Activated CD8-positive, alpha-beta memory T cell treated with anti-CD3 and anti-CD28 coated beads, Interleukin-2, amount 50 U/mL, for 24 hours (primary cell): ENCODE data around the gene SYTL3.
"Not testable (repeated sequence)": the region's sequence is repeated elsewhere in the genome, so short reads cannot be mapped to it uniquely, and the experiment has no call there.

ENCODE experiments used
- DNase-seq: peaks from one replicate; pipeline ENCODE4 v3.0.0-alpha.2; 2020; ENCODE audit errors: extremely low read depth

Gene SYTL3

DNA sequence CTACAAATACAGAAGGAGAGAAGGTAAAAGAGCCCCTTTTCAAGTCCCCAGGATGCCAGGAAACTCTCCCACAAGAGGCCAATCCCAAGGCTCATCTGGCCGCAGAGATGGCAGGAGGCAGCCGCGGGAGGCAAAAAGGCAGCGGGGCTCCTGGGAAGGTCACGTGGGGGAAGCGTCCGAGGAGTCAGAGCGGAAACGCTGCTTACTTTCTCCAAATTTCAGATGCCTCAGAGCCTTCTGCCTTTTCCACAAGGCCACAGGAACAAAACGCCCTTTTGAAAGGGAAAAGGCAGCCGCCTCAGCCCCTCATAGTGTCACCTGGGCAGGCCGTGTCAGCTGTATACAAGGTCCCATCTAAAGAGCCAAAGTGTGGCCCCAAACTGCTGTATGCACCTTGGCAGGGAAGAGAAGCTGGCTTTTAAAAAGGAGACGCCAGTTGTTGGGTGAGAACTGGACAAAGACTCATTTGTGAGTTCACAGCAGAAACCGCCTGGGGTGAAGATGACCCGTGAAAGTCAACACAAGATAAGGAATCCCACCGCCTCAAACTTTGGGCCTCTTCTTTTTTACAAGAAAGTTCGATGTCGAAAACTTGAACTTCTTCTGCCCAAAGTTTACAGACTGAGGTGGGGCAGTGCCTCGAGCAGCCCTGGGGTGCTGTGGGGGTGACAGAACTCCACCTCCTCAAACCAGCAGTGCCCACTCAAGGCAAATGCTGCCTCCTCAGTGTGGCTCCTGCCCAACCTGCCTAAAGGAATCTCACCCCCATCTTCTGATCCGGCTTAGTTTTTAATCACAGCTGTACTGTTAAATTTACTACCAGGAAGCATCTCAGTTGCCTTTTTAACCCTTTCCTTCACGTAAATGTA is 124.0 kb downstream of the SYTL3 start:
- no peak for DNase-seq

DNA sequence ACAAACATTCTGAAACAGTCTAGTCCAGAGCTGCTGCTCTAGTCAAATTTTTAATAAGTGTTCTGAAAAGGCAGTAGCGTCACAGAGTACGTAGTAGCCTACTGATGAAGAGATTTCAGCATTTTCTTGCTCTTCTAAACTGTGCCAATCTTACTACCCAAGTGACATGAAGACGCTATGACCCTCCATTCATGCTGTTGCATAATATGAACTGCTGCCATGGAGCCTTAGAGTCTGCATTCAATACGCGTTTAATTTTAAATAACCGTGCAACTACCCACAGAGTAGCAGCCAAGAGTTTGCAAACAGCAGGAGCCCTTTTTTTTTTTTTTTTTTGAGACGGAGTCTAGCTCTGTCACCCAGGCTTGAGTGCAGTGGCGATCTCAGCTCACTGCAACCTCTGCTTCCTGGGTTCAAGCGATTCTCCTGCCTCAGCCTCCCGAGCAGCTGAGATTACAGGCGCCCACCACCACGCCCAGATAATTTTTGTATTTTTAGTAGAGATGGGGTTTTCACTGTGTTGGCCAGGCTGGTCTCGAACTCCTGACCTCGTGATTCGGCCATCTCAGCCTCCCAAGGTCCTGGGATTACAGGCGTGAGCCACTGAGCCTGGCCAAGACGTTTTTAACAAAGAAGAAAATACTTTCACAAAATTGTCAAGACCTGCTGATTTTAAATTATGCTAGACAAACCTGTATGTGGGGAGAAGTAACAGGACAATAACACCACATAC is 125.0 kb downstream of the SYTL3 start:
- DNase-seq, result no peak

DNA sequence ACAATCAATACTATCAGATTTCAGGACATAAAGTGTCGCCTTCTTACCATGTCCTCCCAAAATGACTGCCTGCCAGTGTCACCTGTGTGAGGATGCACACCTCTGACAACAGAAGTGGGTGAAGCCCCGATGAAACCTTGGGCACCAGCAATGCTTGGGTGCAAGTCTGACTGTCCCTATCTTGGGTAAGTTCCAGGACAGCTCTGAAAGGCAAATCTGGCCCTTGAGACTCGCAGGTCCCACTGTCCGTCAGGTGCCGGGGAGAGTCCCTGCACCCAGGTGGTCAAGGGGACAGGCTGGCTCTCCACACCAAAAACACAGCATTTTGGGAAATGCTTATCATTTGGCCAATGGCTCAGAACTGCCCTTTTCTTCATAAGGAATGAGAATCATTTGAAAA is 126.0 kb downstream of the SYTL3 start:
- no peak for DNase-seq

DNA sequence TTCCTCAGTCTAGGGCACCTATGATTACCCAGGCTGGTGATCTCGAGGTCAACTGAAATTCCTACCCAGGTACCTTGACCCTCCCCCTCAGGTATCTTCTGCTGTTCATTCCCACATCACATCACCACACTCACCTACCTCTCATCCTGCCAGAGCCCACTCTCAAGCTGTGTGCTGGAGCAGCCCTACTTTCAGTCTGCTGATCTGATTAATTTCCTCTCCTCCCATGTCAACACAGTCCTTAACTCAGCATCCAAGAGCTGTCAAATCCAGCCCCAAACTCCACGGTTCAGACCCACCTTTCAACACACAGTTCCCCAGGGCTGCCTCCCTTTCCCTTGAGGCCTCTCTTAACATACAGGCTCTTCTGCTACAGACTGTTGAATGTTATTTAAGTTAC is 126.9 kb downstream of the SYTL3 start:
- no peak for DNase-seq

DNA sequence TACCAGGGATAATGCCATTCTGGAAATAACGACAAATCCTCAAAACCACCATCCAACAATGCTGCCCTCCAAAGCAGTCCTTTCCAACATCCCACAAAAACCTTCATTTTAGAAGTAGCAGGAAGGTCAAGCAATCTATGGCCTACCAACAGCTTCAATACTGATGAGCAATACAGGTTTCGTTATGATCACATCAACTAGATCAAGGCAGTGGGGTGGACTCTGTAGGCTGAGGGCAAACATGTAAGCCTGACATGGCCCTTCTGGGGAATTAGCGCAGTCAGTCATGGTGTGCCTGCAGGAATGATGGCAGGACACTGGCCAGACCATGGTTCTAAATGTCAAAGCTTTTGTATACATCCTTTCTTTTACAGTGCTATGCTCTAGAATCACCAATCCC is 127.7 kb downstream of the SYTL3 start:
- DNase-seq, result no peak

DNA sequence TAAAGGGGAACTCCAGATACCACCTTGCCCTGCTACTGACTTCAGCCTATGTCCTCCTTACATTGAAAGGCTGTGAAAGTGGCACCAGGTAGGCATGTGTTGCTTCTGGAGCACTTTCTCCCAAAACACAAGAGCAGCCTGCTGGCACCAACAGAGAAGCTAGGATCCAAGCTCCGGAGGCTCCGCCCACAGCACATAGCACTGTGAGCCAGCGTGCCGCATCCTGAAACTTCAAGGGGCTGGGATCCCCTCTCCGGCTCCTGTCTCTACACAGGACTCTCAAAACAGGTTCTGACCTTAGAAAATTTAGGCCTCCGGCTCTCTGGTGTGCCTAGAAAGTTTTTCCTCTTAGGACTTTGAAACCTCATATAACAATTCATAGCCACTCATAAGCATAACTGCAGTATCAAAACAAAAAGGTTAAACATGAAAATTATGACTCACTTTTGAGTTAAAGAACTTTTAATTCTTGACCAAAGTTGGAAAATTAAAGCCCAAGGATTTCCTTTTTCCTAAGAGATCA is 128.2 kb downstream of the SYTL3 start:
- DNase-seq, result no peak

DNA sequence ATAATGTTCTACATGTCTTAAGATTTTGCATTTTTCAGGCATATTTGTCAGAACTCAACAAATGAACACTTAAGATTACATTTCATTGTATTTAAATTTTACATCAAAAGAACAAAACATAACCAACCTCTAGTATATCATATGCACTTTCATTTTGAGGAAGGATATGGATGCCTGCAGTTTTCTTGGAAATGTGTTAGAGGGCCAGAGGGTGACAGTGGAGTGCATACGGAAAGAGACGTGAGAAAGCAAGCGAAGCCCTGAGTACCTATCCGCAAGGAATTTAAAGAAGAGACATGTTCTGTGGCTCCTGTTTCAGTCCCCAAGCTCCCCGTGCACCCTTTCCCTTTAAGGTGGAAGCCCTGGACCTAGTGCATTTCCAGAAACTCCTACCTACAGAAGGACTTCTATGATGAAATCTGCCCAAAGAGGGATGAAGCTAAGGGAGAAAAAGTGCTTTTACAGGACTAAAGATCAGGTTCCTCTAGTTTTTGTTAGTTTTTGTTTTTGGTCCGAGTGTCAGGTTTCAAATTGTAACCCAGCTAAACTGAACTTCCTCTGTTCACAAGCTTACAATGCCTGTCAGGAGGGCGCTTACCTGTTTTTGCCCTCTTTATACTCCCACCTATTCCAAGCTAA is 130.5 kb downstream of the SYTL3 start:
- no peak for DNase-seq

DNA sequence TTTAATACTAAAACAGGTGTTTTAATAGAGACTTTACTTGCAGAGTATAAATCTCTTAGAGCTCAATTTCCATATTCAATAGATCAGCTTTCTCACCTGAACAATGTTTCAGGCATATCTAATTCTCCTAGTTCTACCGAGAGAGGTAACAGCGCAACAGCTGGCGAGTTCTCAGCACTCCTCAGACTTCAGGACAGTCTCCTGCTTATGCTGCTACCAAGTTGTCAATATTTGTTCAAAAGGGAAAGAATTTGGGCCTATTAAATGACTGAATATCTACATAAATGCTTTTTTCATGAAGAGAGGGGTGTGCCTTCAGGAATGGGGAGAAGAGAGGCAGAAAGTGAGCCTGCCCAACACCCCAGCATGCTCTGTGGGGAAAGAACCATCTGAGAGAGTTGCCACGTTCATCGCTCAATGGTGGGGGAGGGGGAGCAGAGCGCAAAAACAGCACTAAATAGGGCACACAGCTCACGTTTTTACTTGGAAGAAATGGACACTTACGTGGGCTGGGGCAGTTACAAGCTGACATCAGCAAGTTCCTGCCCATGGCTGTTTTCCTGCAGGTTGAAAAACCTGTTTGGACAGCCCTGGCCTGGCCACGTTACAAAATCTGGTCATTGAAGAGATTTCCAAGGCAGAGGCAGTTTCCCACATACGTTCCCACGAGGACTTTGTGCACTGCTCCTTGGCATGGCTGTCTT is 131.3 kb downstream of the SYTL3 start:
- DNase-seq, result no peak

DNA sequence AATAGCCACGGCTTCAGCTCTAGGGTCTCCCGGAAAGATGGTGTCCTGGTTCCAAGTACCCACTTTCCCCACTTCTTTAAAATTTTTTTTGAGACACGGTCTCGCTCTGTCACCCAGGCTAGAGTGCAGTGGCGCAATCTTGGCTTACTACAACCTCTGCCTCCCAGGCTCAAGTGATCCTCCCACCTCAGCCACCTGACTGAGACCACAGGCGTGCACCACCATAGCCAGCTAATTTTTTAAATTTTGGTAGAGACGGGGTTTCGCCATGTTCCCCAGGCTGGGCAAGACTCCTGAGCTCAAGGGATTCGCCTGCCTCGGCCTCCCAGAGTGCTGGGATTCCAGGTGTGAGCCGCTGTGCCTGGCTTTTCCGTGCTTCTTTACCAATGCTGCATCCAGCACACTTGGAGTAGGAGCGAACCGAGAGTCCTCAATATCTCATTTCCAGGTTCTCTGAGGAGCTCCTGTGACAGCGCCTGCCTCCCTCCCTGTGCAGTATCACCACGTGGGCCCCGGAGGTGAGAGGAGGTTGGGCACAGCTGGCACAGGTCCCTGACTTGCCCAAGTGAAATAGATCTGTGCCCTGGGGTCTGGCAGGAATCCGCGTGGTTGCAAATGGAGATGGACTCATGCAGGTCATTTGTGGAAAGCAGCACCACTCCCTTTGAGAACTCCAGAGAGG is 132.0 kb downstream of the SYTL3 start:
- no peak for DNase-seq

DNA sequence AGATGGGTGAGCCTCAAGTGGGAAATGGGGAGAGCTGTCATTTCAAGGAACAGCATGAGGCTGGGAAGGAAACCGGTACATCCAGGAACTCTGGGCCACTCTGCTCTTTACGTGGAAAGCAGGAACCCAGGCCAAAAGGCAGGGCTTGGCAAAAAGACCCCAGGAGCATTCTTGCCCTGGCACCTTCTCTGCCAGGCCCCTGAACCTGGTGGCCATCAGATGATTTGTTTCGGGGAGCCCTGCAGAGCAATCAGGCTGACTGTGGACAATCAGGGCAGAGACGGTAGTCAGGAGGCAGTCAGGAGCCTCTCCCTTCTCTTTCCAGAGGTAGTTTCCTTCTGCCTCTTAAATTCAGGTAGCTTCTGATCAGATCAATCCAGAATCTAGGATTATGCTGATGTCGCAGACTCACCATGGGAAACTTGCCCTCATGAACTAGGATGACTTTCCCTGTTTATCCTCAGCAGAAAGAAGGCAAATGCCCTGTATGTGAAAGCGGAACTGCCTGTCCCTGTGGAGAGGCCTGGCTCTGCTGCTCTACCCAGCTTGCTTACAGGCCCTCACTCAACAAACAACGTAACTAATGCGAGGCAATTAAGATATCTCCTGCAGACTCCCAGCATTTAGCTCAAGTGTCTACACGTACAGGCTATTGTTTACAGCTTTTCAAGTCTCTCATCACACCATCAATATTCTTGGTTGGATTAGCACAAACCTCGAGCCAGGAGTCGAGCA is 132.7 kb downstream of the SYTL3 start:
- DNase-seq, result no peak

DNA sequence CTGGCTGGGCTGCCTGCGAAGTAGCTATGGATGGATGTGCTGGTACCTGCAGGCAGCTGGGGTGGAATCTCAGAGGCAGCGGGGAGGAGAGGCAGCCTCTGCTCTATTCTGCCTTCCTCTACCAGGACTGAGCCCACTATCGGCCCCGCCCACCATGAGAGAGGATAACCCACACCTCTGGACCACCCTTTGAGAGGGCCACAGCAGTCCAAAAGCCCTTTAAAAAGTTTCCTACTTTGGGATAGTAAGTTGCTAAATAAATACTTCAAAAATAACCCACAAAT is 133.3 kb downstream of the SYTL3 start:
- no peak for DNase-seq

DNA sequence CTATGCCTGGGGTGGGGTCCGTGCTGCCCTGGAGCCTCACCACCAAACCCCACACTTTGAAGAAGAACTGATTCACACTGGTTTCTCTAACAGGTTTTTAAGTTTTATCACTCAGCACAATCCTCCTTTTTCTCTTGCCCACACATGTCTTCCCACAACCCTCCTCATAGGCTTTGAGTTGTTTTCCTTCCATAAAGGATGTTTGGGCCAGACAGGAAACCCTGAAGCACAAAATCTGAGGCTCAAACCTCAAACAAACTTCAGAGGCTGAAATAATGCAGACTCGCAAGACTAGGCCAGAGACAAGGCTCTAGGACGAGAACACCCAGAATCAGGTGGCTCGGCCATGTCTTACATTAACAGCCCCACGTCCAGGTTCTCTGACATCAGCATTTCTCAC is 134.0 kb downstream of the SYTL3 start:
- no peak for DNase-seq

DNA sequence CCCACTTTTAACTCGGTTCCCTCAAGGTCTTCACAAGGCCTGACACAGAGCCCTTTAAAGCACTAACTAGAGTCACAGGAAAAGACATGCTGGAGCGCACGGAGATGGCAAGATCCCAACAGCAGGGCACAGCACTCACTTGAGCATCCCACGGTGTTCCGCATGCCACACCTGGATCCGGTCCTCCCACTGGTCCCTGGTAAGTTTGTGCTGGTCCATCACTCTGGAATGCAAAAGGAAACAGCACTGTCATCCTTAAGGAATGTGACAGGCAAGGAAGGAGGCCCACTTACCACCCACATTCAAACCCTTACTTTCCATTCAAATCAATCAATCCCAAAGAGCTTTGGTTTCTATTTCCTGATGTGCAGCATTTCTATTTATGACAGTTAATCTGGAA is 134.7 kb downstream of the SYTL3 start:
- DNase-seq, result no peak

DNA sequence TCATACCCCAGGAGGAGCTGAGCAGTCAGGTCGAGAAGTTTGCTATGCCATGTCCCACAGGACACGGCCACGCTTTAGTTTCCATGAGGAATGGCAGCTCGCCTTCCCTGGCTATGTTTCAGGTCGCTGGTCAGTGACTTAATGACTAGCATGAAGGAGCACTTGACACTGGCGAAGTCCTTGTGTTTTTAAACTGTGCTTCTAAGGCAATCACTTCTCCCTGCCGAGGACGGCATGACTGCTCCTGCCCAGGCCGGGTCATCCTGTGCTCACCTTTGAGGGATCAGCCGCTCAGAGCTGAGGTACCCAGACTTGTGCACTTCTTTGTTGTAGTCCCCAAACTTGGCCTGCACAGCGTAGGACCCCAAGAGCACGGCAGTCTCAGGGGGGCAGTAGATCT is 135.2 kb downstream of the SYTL3 start:
- no peak for DNase-seq

DNA sequence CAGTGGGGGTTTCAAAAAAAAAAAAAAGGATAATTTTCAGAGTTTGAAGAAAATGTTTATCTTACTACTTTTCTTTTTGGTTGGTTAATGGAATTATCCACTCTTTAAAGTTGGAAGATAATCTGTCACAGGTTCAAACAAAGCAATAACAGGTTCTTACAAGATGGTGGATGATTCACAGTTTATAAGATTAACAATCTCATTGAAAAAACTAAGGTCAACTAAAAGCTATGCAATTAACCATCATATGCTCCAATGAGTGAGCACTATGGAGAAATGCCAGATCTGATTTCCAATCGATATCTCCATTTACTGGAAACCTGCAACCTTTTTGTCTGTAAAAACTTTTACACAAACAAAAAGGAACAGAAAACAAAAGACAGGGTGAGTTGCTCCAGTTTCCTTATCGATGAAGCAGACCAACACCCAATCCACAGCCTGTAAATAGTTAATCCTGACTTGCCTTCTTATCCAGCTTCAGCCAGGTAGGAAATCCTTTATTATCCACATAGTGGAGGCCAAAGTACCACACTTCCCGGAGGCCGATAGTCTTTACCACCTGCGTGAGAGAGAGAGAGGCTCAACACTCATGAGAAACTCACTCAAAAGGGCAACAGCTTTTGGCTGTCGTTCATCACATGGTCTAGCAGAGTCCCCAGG is 136.9 kb downstream of the SYTL3 start:
- no peak for DNase-seq

DNA sequence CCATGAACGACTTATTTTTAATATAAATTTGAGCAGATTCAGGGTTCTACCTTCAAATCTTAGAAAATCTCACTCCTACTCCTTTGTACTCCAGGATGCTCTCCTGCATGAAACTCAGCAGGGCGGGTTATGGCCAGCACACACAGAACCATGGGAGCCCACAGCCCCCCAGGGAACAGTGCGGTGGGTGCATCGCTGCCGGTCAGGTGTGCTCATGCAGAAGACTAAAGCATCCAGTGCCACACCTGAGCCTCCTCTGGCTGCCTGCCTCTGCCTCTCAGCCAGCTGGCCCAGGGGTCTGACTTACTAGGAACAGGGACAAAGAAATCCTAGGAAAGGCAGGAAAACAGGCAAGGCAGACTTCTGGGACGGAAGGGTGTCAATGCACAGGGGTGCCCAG is 137.5 kb downstream of the SYTL3 start:
- no peak for DNase-seq

DNA sequence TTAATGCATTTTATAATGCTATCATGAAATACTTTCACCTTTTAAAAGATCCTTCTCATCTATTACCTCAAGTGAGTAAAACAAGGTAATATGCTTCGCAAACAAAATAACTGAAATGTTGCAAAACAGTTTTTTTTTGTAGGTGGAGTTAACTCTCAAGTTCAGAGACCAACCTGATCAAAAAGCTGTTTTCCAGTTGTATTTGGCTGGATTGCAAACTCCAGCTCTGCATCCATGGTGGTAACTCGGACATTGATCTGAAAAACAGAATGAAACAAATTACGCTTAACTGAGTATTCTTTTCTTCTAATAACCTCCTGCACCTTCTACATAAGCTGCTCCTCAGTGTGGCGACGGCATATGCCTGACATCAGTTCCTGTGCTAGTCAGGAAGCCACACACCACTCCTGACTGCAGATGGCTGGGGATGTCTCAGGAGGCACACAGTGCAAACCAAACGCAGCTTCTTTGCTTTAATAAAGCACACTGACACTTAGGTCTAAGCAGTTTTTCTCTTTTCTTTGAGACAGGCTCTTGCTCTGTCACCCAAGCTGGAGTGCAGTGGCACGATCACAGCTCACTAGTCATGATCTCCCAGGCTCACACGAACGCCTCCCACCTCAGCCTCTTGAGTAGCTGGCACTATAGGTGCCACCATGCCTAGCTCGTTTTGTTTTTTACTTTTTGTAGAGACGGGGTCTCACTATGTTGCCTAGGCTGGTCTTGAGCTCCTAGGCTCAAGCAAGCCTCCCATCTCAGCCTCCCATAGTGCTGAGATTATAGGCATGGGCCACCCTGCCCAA is 139.5 kb downstream of the SYTL3 start:
- DNase-seq, result no peak

DNA sequence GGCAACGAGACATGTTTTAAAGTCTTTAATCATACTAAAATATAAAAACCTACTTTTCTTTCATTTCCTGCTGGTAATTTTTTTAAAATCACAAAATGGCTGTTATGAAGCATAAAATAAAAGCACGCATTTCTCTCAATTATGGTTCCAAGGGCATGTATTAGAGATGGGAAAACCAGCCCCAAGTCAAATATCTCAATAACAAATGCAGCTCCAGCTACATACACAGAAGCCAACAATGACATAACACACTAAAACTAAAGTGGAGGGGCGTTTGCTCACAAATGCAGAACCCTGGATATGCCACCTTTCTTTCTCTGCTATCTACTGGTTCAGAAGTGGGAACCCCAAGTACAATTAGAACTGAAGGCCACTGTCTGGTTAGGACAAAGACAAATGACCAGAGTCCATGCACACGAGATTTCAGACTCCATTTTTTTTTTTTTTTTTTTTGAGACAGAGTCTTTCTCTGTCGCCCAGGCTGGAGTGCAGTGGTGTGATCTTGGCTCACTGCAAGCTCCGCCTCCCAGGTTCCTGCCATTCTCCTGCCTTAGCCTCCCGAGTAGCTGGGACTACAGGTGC is 141.5 kb downstream of the SYTL3 start:
- no peak for DNase-seq

DNA sequence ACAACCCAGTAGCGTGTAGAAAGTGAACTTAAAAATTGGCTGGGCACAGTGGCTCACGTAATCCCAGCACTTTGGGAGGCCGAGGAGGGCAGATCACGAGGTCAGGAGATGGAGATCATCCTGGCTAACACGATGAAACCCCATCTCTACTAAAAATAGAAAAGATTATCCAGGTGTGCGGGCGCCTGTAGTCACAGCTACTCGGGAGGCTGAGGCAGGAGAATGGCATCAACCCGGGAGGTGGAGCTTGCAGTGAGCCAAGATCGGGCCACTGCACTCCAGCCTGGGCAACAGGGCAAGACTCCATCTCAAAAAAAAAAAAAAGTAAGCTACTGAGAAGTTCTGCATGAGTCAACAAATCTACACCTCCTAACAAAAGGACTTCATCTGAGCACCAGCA is 142.7 kb downstream of the SYTL3 start:
- DNase-seq, result not testable (repeated sequence)
